Skeletal muscle satellite cell (primary cell): ENCODE results near the gene FAM50A.

Experiments used
- H3K27me3 ChIP-seq: 2 replicates; pipeline ENCODE4 v1.7.0; 2013; ENCODE audit warnings: low read length; ENCODE audit not compliant: control insufficient read depth, insufficient read depth
- H3K36me3 ChIP-seq: 2 replicates; pipeline ENCODE4 v1.7.0; 2013; ENCODE audit warnings: mild to moderate bottlenecking, control low read depth, low read length; ENCODE audit not compliant: insufficient read depth
- H3K4me1 ChIP-seq: 2 replicates; pipeline ENCODE4 v1.7.0; 2013; ENCODE audit warnings: low read length; ENCODE audit not compliant: control insufficient read depth, insufficient read depth
- H3K4me2 ChIP-seq: 2 replicates; pipeline ENCODE4 v1.7.0; 2013; ENCODE audit warnings: mild to moderate bottlenecking, low read length
- H3K4me3 ChIP-seq: 2 replicates; pipeline ENCODE4 v1.7.0; 2013; ENCODE audit warnings: low read length
- H3K9ac ChIP-seq: 2 replicates; pipeline ENCODE4 v1.7.0; 2013; ENCODE audit warnings: mild to moderate bottlenecking, low read depth, low read length, moderate library complexity
- H3K9me3 ChIP-seq: replicated peaks from 2 replicates; pipeline ENCODE4 v1.7.0; 2013; ENCODE audit warnings: mild to moderate bottlenecking, control low read depth, low read length

Gene FAM50A

GRCh38 chrX:154444755-154445246, 860 bp downstream of the FAM50A start:
- H3K4me3 ChIP-seq = peak overlapping the region; percentile 81
- no peaks in the 10 kb centered on the region for H3K27me3 ChIP-seq
- peak overlapping the region; percentile 91 for H3K9ac ChIP-seq
- peaks cover 12% of the 10 kb centered on the region for H3K4me1 ChIP-seq
- peaks cover 36% of the 10 kb centered on the region for H3K36me3 ChIP-seq
- H3K9me3 ChIP-seq = no peaks in the 10 kb centered on the region
- H3K4me2 ChIP-seq = peak overlapping the region; percentile 91

GRCh38 chrX:154445776-154446175, 1.8 kb downstream of the FAM50A start:
- Histone ChIP-seq H3K27me3 (no peaks in the 10 kb centered on the region), H3K4me2 (peak overlapping the region; percentile 91), H3K4me3 (peak overlapping the region; percentile 81), H3K36me3 (peaks cover 35% of the 10 kb centered on the region), H3K4me1 (peaks cover 12% of the 10 kb centered on the region), H3K9ac (no peak overlapping the region), H3K9me3 (no peaks in the 10 kb centered on the region)

DNA sequence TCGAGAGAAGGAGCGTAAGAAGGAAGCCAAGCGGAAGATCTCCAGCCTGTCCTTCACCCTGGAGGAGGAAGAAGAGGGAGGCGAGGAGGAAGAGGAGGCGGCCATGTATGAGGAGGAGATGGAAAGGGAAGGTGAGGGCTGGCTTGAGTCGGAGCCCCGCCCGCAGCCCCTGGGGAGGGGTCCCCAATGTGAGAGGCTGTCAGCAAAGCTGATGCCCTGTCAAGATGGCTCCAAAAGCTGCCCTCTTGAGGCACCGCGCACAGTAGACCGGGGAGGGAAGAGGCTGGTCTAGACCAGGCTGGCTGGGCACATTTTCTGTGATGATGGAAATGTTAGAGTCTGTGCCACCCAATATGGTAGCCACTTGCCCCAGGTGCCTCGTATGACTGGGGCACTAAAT, 2.5 kb downstream of the FAM50A start:
- no peaks in the 10 kb centered on the region for H3K9me3 ChIP-seq
- peaks cover 35% of the 10 kb centered on the region for H3K36me3 ChIP-seq
- no peak overlapping the region for H3K9ac ChIP-seq
- H3K4me3 ChIP-seq = no peak overlapping the region
- H3K4me1 ChIP-seq = peaks cover 12% of the 10 kb centered on the region
- no peak overlapping the region for H3K4me2 ChIP-seq
- no peaks in the 10 kb centered on the region for H3K27me3 ChIP-seq

DNA sequence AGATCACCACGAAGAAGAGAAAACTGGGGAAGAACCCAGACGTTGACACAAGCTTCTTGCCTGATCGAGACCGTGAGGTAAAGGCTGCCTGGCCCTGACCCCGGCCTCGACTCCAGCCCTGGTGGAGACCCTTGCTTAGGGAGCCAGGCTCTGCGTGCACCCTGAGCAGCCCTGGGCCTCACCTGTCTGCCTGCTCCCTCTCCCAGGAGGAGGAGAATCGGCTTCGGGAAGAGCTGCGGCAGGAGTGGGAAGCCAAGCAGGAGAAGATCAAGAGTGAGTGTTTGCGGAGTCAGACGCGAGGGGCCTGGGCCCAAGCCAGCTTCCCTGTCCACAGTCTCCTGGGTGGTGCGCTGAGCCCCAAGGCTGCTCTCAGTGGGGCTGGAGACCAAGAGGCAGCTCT, 4.5 kb downstream of the FAM50A start:
- Histone ChIP-seq H3K9ac (no peak overlapping the region), H3K4me1 (peaks cover 12% of the 10 kb centered on the region), H3K36me3 (peaks cover 33% of the 10 kb centered on the region), H3K4me2 (no peak overlapping the region), H3K9me3 (no peaks in the 10 kb centered on the region), H3K4me3 (no peak overlapping the region), H3K27me3 (no peaks in the 10 kb centered on the region)

- H3K27me3 ChIP-seq = no peaks in the 10 kb centered on the region
- H3K4me3 ChIP-seq = no peak overlapping the region
- H3K4me2 ChIP-seq = no peak overlapping the region
- peaks cover 12% of the 10 kb centered on the region for H3K4me1 ChIP-seq
- no peaks in the 10 kb centered on the region for H3K9me3 ChIP-seq
- no peak overlapping the region for H3K9ac ChIP-seq
- H3K36me3 ChIP-seq = peaks cover 33% of the 10 kb centered on the region
Measured at GRCh38 chrX:154449618-154450017, 5.7 kb downstream of the FAM50A start.

DNA sequence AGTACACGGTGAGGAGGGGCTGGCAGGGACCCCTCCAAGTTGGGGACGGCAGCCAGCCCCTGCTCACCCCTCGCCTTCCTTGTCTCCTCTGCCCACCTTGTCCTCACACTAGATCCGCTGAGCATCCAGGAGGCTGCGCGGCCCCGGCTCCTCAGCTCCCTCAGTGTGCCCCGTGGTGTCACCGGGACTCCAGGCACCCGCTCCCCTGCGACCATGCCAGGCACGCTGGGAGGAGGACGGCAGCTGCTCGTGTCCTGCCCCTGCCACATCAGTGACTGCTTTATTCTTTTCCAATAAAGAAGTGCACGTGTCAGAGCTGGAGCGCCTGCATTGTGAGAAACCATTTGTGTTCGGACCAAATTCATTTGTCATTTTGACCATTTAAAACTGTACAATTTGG, 6.4 kb downstream of the FAM50A start:
- Histone ChIP-seq H3K4me3 (no peak overlapping the region), H3K4me2 (no peak overlapping the region), H3K9ac (no peak overlapping the region), H3K9me3 (no peaks in the 10 kb centered on the region), H3K4me1 (peaks cover 5% of the 10 kb centered on the region), H3K27me3 (no peaks in the 10 kb centered on the region), H3K36me3 (peaks cover 33% of the 10 kb centered on the region)

GRCh38 chrX:154452823-154453222, 8.9 kb downstream of the FAM50A start:
- no peaks in the 10 kb centered on the region for H3K4me1 ChIP-seq
- H3K27me3 ChIP-seq = no peaks in the 10 kb centered on the region
- no peak overlapping the region for H3K4me3 ChIP-seq
- no peak overlapping the region for H3K4me2 ChIP-seq
- H3K9me3 ChIP-seq = no peaks in the 10 kb centered on the region
- no peak overlapping the region for H3K9ac ChIP-seq
- peaks cover 23% of the 10 kb centered on the region for H3K36me3 ChIP-seq

GRCh38 chrX:154457491-154458115, 13.7 kb downstream of the FAM50A start:
- Histone ChIP-seq H3K9me3 (no peaks in the 10 kb centered on the region), H3K9ac (peak overlapping the region; percentile 86), H3K36me3 (peaks cover 21% of the 10 kb centered on the region), H3K27me3 (no peaks in the 10 kb centered on the region), H3K4me3 (peak overlapping the region; percentile 80), H3K4me1 (peaks cover 11% of the 10 kb centered on the region), H3K4me2 (peak overlapping the region; percentile 97)

- H3K9ac ChIP-seq = peak within 1 kb of the TSS; percentile 86
- H3K4me3 ChIP-seq = peak within 1 kb of the TSS; percentile 80
- no peaks in the 10 kb centered on the region for H3K9me3 ChIP-seq
- peaks cover 11% of the 10 kb centered on the region for H3K4me1 ChIP-seq
- H3K27me3 ChIP-seq = no peaks in the 10 kb centered on the region
- H3K36me3 ChIP-seq = peaks cover 24% of the 10 kb centered on the region
- H3K4me2 ChIP-seq = peak within 1 kb of the TSS; percentile 97
Measured at GRCh38 chrX:154458116-154458953, 14.4 kb downstream of the FAM50A start, which contains the start of gene PLXNA3. PLXNA3 (plus strand) TSS chrX:154458281; CDS start chrX:154460184, 1,903 bp downstream.

- peak overlapping the region; percentile 97 for H3K4me2 ChIP-seq
- H3K9ac ChIP-seq = peak overlapping the region; percentile 86
- H3K4me3 ChIP-seq = peak overlapping the region; percentile 80
- H3K9me3 ChIP-seq = no peaks in the 10 kb centered on the region
- peaks cover 24% of the 10 kb centered on the region for H3K36me3 ChIP-seq
- peaks cover 11% of the 10 kb centered on the region for H3K4me1 ChIP-seq
- H3K27me3 ChIP-seq = no peaks in the 10 kb centered on the region
Measured at GRCh38 chrX:154458954-154459778, 15.2 kb downstream of the FAM50A start.

GRCh38 chrX:154459832-154460231, 15.9 kb downstream of the FAM50A start:
- H3K36me3 ChIP-seq = peaks cover 24% of the 10 kb centered on the region
- H3K4me3 ChIP-seq = peak overlapping the region; percentile 80
- peak overlapping the region; percentile 97 for H3K4me2 ChIP-seq
- H3K9ac ChIP-seq = peak overlapping the region; percentile 86
- H3K9me3 ChIP-seq = no peaks in the 10 kb centered on the region
- H3K27me3 ChIP-seq = no peaks in the 10 kb centered on the region
- H3K4me1 ChIP-seq = peaks cover 11% of the 10 kb centered on the region
